HFFc6 (cell line): ENCODE data around the gene MGAT4C. TPM values are rescaled to one million over a fixed set of nuclear protein-coding genes. Genes with fewer than 3 reads are reported as not detected.

ENCODE experiments used
- DNase-seq: peaks from one replicate; pipeline ENCODE4 v3.0.0-alpha.2; 2018
- H3K27ac Mint-ChIP-seq: 2 replicates; pipeline ENCODE4 v1.8.0; 2020; ENCODE audit warnings: mild to moderate bottlenecking, mixed read lengths
- H3K27me3 Mint-ChIP-seq: 2 replicates; pipeline ENCODE4 v1.8.0; 2021; ENCODE audit warnings: mild to moderate bottlenecking, moderate library complexity, mixed read lengths; ENCODE audit not compliant: insufficient read depth
- H3K36me3 Mint-ChIP-seq: 2 replicates; pipeline ENCODE4 v1.8.0; 2021; ENCODE audit warnings: low read depth, mixed read lengths
- H3K4me1 Mint-ChIP-seq: 2 replicates; pipeline ENCODE4 v1.8.0; 2020; ENCODE audit warnings: low read depth, mixed read lengths
- H3K4me3 Mint-ChIP-seq: 2 replicates; pipeline ENCODE4 v1.8.0; 2020; ENCODE audit warnings: mild to moderate bottlenecking, moderate library complexity, mixed read lengths
- H3K9me3 Mint-ChIP-seq: 2 replicates; pipeline ENCODE4 v1.8.0; 2020; ENCODE audit warnings: mild to moderate bottlenecking, mixed read lengths
- total RNA-seq, 6 experiments: library from RNA; stranded (reverse); fragmentation: NEBNext Ultra II Directional; extraction: Animal tissue kit (Norgen Biotek cat#: 25700); gene quantifications; 2 replicates in 1 of 6; 3 replicates in 5 of 6; pipeline ENCODE4 v1.2.3, GENCODE V29; 2021
- TF ChIP-seq, protein P1 (sequence below): fragments of 200-600 bp; sonication (generic); IDR thresholded peaks from 2 replicates; pipeline ENCODE4 v1.5.0; 2021; ENCODE audit warnings: antibody characterized with exemption, mild to moderate bottlenecking

The MGAT4C gene
- total RNA-seq, 6 experiments from 2014 or later: not detected

DNA sequence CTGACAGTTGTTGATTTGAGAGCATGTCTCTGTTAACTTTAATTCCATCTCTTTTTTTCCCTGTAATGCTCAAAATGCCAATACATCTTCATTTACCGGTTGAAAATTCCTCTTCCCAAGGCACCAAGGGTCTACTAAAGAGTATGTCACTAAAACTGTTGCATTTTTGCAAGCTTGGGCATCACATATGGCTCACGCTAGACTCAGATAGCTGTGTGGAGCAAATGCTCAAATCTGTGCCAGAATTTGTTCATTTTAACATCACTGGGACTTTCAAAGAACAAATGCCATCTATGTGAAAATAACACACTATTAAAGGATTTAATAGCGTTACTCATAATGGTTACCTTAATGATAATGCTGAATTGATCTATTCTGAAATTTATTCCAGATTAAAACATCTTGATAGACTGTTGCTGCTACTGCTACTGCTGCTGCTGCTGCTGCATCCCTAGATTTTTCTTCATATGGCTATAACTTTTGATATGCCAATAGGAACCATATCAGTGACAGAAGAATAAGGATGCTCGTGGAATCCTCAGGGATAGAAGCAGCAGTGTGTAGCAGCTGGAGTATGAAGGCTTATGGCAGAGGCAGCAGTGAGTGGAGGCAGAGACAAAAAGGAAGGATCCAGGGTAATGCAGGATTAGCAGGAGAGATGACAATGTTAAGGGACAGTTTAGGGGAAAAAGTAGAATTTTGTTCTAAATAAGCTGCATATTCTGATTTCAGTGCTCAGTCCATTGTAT lies 57.3 kb downstream of the MGAT4C start:
- H3K36me3 Mint-ChIP-seq: no peaks in the 10 kb centered on the region

DNA sequence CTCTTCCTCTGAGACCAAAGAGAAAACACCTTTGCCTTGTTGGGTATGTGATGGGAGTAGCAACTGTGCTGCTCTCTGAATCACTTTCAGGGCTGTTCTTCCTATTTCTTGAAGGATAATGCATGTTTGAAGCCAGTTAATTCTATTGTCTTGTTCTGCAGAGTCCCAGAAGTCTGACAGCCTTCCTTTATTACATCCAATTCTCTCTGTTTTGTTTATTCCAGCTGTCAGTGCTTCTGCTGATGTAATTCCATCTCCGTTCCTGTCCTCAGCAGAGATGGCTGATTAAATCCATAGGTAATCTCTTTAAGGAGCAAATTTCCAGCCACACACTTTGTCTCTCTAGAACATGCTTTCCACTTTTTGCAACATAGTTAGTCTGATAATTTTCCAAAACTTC lies 59.7 kb downstream of the MGAT4C start:
- no peaks in the 10 kb centered on the region for H3K36me3 Mint-ChIP-seq
- TF ChIP-seq, protein P1, sequence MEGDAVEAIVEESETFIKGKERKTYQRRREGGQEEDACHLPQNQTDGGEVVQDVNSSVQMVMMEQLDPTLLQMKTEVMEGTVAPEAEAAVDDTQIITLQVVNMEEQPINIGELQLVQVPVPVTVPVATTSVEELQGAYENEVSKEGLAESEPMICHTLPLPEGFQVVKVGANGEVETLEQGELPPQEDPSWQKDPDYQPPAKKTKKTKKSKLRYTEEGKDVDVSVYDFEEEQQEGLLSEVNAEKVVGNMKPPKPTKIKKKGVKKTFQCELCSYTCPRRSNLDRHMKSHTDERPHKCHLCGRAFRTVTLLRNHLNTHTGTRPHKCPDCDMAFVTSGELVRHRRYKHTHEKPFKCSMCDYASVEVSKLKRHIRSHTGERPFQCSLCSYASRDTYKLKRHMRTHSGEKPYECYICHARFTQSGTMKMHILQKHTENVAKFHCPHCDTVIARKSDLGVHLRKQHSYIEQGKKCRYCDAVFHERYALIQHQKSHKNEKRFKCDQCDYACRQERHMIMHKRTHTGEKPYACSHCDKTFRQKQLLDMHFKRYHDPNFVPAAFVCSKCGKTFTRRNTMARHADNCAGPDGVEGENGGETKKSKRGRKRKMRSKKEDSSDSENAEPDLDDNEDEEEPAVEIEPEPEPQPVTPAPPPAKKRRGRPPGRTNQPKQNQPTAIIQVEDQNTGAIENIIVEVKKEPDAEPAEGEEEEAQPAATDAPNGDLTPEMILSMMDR: no peak
- H3K4me1 Mint-ChIP-seq: no peaks in the 10 kb centered on the region
- H3K27ac Mint-ChIP-seq: no peak overlapping the region
- H3K9me3 Mint-ChIP-seq: peaks cover 34% of the 10 kb centered on the region
- no peak for DNase-seq
- H3K4me3 Mint-ChIP-seq: no peak overlapping the region
- no peaks in the 10 kb centered on the region for H3K27me3 Mint-ChIP-seq

More for the DNA sequence above, 57.3 kb downstream of the MGAT4C start:
- no peak overlapping the region for H3K4me3 Mint-ChIP-seq
- TF ChIP-seq, protein P1: no peak
- DNase-seq: no peak
- peaks cover 38% of the 10 kb centered on the region for H3K9me3 Mint-ChIP-seq
- H3K4me1 Mint-ChIP-seq: no peaks in the 10 kb centered on the region
- H3K27me3 Mint-ChIP-seq: no peaks in the 10 kb centered on the region
- H3K27ac Mint-ChIP-seq: no peak overlapping the region

DNA sequence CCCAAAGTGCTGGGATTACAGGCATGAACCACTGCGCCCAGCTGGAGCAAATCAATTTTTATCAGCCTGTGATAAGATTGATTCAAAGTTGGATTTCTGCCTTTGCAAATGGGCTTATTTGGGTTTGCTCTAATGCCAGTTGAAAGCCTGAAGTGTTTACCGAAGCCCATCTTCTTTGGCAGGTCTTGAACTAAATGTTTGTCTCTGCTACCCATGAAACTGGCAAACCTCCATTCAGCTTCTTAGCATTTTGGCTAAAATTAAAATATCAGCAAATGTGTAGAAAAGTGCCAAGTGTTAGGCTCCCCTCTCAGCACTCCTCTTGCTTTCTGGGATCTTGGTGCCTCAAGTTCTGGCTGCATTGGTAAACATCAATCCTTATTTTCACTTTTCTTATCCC lies 61.5 kb downstream of the MGAT4C start:
- Mint-ChIP-seq H3K27me3 (no peaks in the 10 kb centered on the region), H3K9me3 (peaks cover 36% of the 10 kb centered on the region)
- DNase-seq: no peak

DNA sequence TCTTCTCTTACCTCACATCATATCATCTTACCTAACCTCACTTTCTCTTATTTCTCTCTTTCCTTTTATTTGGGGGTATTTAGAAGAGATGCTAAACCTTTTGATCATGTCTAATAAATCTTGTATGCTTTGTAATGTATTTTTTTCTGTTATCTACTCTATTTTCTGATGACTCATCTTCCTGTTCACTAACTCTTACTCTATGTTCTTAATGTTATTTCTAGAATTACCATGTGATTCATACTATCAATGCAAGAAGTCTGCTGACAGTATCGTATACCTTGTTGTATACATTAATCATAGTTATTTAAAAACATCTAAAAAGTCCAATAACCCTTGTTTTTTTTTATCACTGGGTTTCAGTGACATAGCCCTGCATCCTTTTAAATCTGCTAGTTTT lies 62.3 kb downstream of the MGAT4C start:
- Mint-ChIP-seq H3K27me3 (no peaks in the 10 kb centered on the region), H3K27ac (no peak overlapping the region), H3K4me3 (no peak overlapping the region), H3K9me3 (peaks cover 33% of the 10 kb centered on the region), H3K36me3 (no peaks in the 10 kb centered on the region), H3K4me1 (no peaks in the 10 kb centered on the region)
- TF ChIP-seq, protein P1: no peak
- no peak for DNase-seq

More for the DNA sequence above, 61.5 kb downstream of the MGAT4C start:
- no peaks in the 10 kb centered on the region for H3K36me3 Mint-ChIP-seq
- H3K4me1 Mint-ChIP-seq: no peaks in the 10 kb centered on the region
- no peak overlapping the region for H3K4me3 Mint-ChIP-seq
- TF ChIP-seq, protein P1: no peak
- no peak overlapping the region for H3K27ac Mint-ChIP-seq

DNA sequence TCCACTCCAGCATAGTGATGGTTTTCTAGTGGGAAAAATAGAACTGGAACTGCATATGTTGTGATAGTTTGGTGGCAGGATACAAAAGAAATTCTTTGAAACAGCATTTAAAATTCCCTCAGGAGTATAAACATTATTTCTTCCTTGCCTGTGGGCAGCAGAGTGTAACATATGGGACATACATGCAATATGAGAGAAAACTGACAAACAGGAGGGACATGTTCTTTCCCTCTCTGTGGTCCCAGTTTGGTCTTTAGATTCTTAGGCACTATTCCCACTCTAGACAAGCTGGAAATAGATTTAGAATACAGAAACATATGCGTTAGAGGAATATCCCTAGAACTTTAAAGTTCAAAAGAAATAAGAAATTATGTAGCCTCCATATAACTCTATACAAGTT lies 68.0 kb downstream of the MGAT4C start:
- Mint-ChIP-seq H3K27ac (no peak overlapping the region), H3K4me3 (no peak overlapping the region), H3K4me1 (no peaks in the 10 kb centered on the region), H3K36me3 (no peaks in the 10 kb centered on the region), H3K9me3 (peaks cover 22% of the 10 kb centered on the region), H3K27me3 (peaks cover 3% of the 10 kb centered on the region; the same call in 1 of the 2 replicates)
- DNase-seq: no peak
- TF ChIP-seq, protein P1: no peak
